ENCODE data around the gene STK10.

DNA sequence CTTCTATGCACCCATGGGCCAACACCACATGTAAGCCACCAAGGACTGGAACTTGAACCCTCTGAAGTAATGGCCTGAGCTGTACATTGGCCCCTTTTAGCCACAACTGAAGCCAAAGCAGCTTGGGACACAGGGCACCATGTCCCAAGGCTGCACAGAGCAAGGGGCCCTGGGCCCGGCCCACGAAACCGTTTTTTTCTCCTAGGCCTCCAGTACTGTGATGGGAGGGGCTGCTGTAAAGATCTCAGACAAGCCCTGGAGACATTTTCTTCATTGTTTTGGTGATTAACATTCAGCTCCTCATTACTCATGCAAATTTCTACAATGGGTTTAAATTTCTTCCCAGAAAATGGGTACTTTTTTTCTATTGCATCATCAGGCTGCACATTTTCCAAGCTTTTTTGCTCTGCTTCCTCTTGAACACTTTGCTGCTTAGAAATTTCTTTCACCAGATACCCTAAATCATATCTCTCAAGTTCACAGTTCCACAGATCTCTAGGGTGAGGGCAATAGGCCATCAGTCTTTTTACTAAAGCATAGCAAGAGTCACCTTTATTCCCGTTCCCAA lies 156.0 kb downstream of the STK10 start:
- TF ChIP-seq CSDC2 (CRISPR knock-in tag; IDR thresholded peaks at IDR 0.05): no peak
- TF ChIP-seq, protein P1, sequence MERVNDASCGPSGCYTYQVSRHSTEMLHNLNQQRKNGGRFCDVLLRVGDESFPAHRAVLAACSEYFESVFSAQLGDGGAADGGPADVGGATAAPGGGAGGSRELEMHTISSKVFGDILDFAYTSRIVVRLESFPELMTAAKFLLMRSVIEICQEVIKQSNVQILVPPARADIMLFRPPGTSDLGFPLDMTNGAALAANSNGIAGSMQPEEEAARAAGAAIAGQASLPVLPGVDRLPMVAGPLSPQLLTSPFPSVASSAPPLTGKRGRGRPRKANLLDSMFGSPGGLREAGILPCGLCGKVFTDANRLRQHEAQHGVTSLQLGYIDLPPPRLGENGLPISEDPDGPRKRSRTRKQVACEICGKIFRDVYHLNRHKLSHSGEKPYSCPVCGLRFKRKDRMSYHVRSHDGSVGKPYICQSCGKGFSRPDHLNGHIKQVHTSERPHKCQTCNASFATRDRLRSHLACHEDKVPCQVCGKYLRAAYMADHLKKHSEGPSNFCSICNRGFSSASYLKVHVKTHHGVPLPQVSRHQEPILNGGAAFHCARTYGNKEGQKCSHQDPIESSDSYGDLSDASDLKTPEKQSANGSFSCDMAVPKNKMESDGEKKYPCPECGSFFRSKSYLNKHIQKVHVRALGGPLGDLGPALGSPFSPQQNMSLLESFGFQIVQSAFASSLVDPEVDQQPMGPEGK (CRISPR knock-in tag; IDR thresholded peaks at IDR 0.05; ENCODE audit: borderline replicate concordance): no peak
- no peak for TF ChIP-seq ZFP3 (CRISPR knock-in tag; IDR thresholded peaks at IDR 0.05)
- no peak for TF ChIP-seq BACH2 (CRISPR knock-in tag; IDR thresholded peaks at IDR 0.05; ENCODE audit: borderline replicate concordance)
- TF ChIP-seq OSR1 (CRISPR knock-in tag; IDR thresholded peaks at IDR 0.05): no peak
- no peak for TF ChIP-seq ARNTL (CRISPR knock-in tag; IDR thresholded peaks at IDR 0.05; ENCODE audit: borderline replicate concordance, low read depth)
- TF ChIP-seq, protein P2, sequence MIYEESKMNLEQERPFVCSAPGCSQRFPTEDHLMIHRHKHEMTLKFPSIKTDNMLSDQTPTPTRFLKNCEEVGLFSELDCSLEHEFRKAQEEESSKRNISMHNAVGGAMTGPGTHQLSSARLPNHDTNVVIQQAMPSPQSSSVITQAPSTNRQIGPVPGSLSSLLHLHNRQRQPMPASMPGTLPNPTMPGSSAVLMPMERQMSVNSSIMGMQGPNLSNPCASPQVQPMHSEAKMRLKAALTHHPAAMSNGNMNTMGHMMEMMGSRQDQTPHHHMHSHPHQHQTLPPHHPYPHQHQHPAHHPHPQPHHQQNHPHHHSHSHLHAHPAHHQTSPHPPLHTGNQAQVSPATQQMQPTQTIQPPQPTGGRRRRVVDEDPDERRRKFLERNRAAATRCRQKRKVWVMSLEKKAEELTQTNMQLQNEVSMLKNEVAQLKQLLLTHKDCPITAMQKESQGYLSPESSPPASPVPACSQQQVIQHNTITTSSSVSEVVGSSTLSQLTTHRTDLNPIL (CRISPR knock-in tag; IDR thresholded peaks at IDR 0.05; ENCODE audit: low read depth): no peak
- TF ChIP-seq, protein P3, sequence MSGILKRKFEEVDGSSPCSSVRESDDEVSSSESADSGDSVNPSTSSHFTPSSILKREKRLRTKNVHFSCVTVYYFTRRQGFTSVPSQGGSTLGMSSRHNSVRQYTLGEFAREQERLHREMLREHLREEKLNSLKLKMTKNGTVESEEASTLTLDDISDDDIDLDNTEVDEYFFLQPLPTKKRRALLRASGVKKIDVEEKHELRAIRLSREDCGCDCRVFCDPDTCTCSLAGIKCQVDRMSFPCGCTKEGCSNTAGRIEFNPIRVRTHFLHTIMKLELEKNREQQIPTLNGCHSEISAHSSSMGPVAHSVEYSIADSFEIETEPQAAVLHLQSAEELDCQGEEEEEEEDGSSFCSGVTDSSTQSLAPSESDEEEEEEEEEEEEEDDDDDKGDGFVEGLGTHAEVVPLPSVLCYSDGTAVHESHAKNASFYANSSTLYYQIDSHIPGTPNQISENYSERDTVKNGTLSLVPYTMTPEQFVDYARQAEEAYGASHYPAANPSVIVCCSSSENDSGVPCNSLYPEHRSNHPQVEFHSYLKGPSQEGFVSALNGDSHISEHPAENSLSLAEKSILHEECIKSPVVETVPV (CRISPR knock-in tag; IDR thresholded peaks at IDR 0.05): no peak
- no peak for TF ChIP-seq GLIS3 (CRISPR knock-in tag; IDR thresholded peaks at IDR 0.05)
- TF ChIP-seq SNAI2 (CRISPR knock-in tag; IDR thresholded peaks at IDR 0.05): no peak
- TF ChIP-seq RARB (CRISPR knock-in tag; IDR thresholded peaks at IDR 0.05): no peak
- TF ChIP-seq ISL1 (CRISPR knock-in tag; IDR thresholded peaks at IDR 0.05): no peak
- TF ChIP-seq TOX (CRISPR knock-in tag; IDR thresholded peaks at IDR 0.05; ENCODE audit: borderline replicate concordance): no peak
- TF ChIP-seq PPARA (CRISPR knock-in tag; IDR thresholded peaks at IDR 0.05; ENCODE audit: borderline replicate concordance): no peak
